IMR-90 (cell line): ENCODE measurements around the gene HBZ. TPM values are rescaled to one million over a fixed set of nuclear protein-coding genes. Genes with fewer than 3 reads are reported as not detected.

Experiments used
- ATAC-seq: fragments of 200-7000 bp; cut with Tn5 transposase; 2 replicates; pipeline ENCODE4 v1.9.1; 2020; ENCODE audit warnings: low read depth, mild to moderate bottlenecking, moderate library complexity
- BruUV-seq: library from RNA; stranded (reverse); fragments of 400-500 nt; replicated peaks from 2 replicates; lab custom pipeline; 2021; lab: Mats Ljungman, UMichigan
- CTCF ChIA-PET: fragments of 300-600 bp; formaldehyde crosslinking; extraction: SDS; loops from one replicate; lab custom pipeline; 2021; ENCODE audit warnings: antibody characterized with exemption; lab: Yijun Ruan, JAX
- POLR2A ChIA-PET: fragments of 300-600 bp; sonication (Branson Sonifier 250); formaldehyde crosslinking; loops from one replicate; lab custom pipeline; 2022; ENCODE audit warnings: antibody characterized with exemption; ENCODE audit not compliant: unreplicated experiment; lab: Charles Lee
- DNase-seq: peaks from one replicate; pipeline ENCODE4 v3.0.0; 2013
- H2AFZ ChIP-seq: replicated peaks from 2 replicates; pipeline ENCODE3; 2013; ENCODE audit warnings: low read length, mild to moderate bottlenecking; ENCODE audit not compliant: poor library complexity
- H2AK5ac ChIP-seq: 2 replicates; pipeline ENCODE4 v1.6.1; 2013; ENCODE audit warnings: low read depth, low read length, inconsistent platforms
- H2AK9ac ChIP-seq: replicated peaks from 2 replicates; pipeline ENCODE3; 2013; ENCODE audit warnings: mild to moderate bottlenecking, low read depth, low read length, moderate library complexity; ENCODE audit not compliant: poor library complexity
- H2BK120ac ChIP-seq: 2 replicates; pipeline ENCODE4 v1.6.1; 2013; ENCODE audit warnings: low read depth, low read length, inconsistent platforms
- H2BK15ac ChIP-seq: 3 replicates; pipeline ENCODE4 v1.6.1; 2013; ENCODE audit warnings: low read depth, low read length, inconsistent platforms
- H2BK20ac ChIP-seq: 2 replicates; pipeline ENCODE4 v1.6.1; 2013; ENCODE audit warnings: low read depth, mild to moderate bottlenecking, inconsistent platforms, low read length, moderate library complexity
- H2BK5ac ChIP-seq: 2 replicates; pipeline ENCODE4 v1.6.1; 2013; ENCODE audit warnings: mild to moderate bottlenecking, low read depth, low read length, inconsistent platforms; ENCODE audit not compliant: poor library complexity, severe bottlenecking
- H3K14ac ChIP-seq: replicated peaks from 2 replicates; pipeline ENCODE4 v1.6.1; 2013; ENCODE audit warnings: low read depth, low read length, inconsistent platforms
- H3K18ac ChIP-seq: 2 replicates; pipeline ENCODE4 v1.6.1; 2013; ENCODE audit warnings: low read depth, low read length, control low read depth
- H3K23ac ChIP-seq: 2 replicates; pipeline ENCODE4 v1.6.1; 2013; ENCODE audit warnings: low read depth, low read length, inconsistent platforms
- H3K27ac ChIP-seq: 2 replicates; pipeline ENCODE4 v1.5.1; 2013; ENCODE audit warnings: mild to moderate bottlenecking, control low read depth, low read length; ENCODE audit not compliant: insufficient read depth
- H3K27me3 ChIP-seq: 2 replicates; pipeline ENCODE4 v1.6.1; 2013; ENCODE audit warnings: low read length; ENCODE audit not compliant: control insufficient read depth, insufficient read depth
- H3K36me3 ChIP-seq: 2 replicates; pipeline ENCODE4 v1.6.1; 2013; ENCODE audit warnings: low read length, mixed read lengths; ENCODE audit not compliant: control insufficient read depth, insufficient read depth
- H3K4ac ChIP-seq: 2 replicates; pipeline ENCODE4 v1.6.1; 2013; ENCODE audit warnings: low read depth, low read length, inconsistent platforms
- H3K4me1 ChIP-seq: 2 replicates; pipeline ENCODE4 v1.6.1; 2013; ENCODE audit warnings: low read length, mixed read lengths; ENCODE audit not compliant: control insufficient read depth, insufficient read depth
- H3K4me2 ChIP-seq: 2 replicates; pipeline ENCODE4 v1.6.1; 2013; ENCODE audit warnings: low read depth, mild to moderate bottlenecking, control low read depth, low read length, moderate library complexity
- H3K4me3 ChIP-seq: 2 replicates; pipeline ENCODE4 v1.5.1; 2013; ENCODE audit warnings: low read depth, mild to moderate bottlenecking, control low read depth, low read length, moderate library complexity; ENCODE audit not compliant: insufficient read depth
- H3K56ac ChIP-seq: 2 replicates; pipeline ENCODE4 v1.6.1; 2013; ENCODE audit warnings: low read length, inconsistent platforms; ENCODE audit not compliant: insufficient read depth; ENCODE audit errors: extremely low read depth
- H3K79me1 ChIP-seq, 2 experiments: 2 replicates each; pipeline ENCODE4 v1.6.1; 2013; ENCODE audit warnings: low read length in 2 of 2, inconsistent platforms in 1 of 2, low read depth in 1 of 2
- H3K9ac ChIP-seq: 2 replicates; pipeline ENCODE4 v1.6.1; 2013; ENCODE audit warnings: low read depth, low read length, control low read depth
- H3K9me1 ChIP-seq: 2 replicates; pipeline ENCODE4 v1.6.1; 2013; ENCODE audit warnings: low read length, inconsistent platforms; ENCODE audit not compliant: insufficient read depth
- H3K9me3 ChIP-seq: 2 replicates; pipeline ENCODE4 v1.6.1; 2013; ENCODE audit warnings: low read length; ENCODE audit not compliant: control insufficient read depth, insufficient read depth
- H4K20me1 ChIP-seq: 2 replicates; pipeline ENCODE4 v1.6.1; 2013; ENCODE audit warnings: low read length, inconsistent platforms; ENCODE audit not compliant: insufficient read depth
- H4K5ac ChIP-seq: 2 replicates; pipeline ENCODE4 v1.6.1; 2013; ENCODE audit warnings: mild to moderate bottlenecking, low read depth, low read length, control low read depth
- H4K8ac ChIP-seq, 2 experiments: 2 replicates each; pipeline ENCODE4 v1.6.1; 2013; ENCODE audit warnings: low read depth in 2 of 2, low read length in 2 of 2, control low read depth in 1 of 2, inconsistent platforms in 1 of 2
- H4K91ac ChIP-seq: 2 replicates; pipeline ENCODE4 v1.6.1; 2013; ENCODE audit warnings: low read depth, low read length, inconsistent platforms; ENCODE audit not compliant: insufficient read depth
- MAFK ChIP-seq: IDR thresholded peaks from 2 replicates; pipeline ENCODE4 v1.6.1; 2012; ENCODE audit warnings: low read depth, low read length, improper control_type of control experiment
- RFX5 ChIP-seq: IDR thresholded peaks from 2 replicates; pipeline ENCODE4 v1.8.0; 2012; ENCODE audit warnings: low read depth, mild to moderate bottlenecking, low read length, moderate library complexity
- WGBS, 2 experiments: methylation state at CpG; one replicate each; pipeline versions ENCODE4 v1.1.5 to v1.1.7; 2013; ENCODE audit warnings: missing lambda C conversion rate in 2 of 2; ENCODE audit not compliant: insufficient read length in 1 of 2; ENCODE audit errors: extremely low coverage in 2 of 2; 5-methylcytosine and 5-hydroxymethylcytosine counted together
- dilution Hi-C: fragments of 300-500 bp; cut with HindIII; formaldehyde crosslinking; loops from one replicate; pipeline ENCODE4 v1.14.3; 2018; ENCODE audit warnings: low sequenced_read_pairs; ENCODE audit not compliant: unreplicated experiment
- in situ Hi-C: fragments of 300-500 bp; cut with MboI; formaldehyde crosslinking; loops from 3 replicates; pipeline ENCODE4 v1.14.3; 2019; ENCODE audit warnings: low sequenced_read_pairs, inconsistent platforms, mixed read lengths
- intact Hi-C: fragments of 100-400 bp; cut with micrococcal nuclease; formaldehyde crosslinking; loops from 2 replicates; pipeline ENCODE4 v1.10.0; 2022
- polyA plus RNA-seq, 3 experiments: library from polyadenylated mRNA; depleted of rRNA; stranded (reverse); fragments of >200 nt; gene quantifications; 2 replicates each; pipeline ENCODE4 v1.2.3, GENCODE V29; 2012; ENCODE audit warnings: low replicate concordance in 1 of 3
- total RNA-seq: library from RNA; depleted of rRNA; stranded (reverse); fragments of >200 nt; gene quantifications from 2 replicates; pipeline ENCODE4 v1.2.3, GENCODE V29; 2012
- TF ChIP-seq, protein P1 (sequence below): conservative IDR thresholded peaks from 2 replicates; pipeline ENCODE4 v1.5.1; 2012; ENCODE audit warnings: mild to moderate bottlenecking, low read depth, low read length, improper control_type of control experiment

The HBZ gene
- total and polyA plus RNA-seq, 2 of the 4 experiments (the other 2 are of a cell fraction) = not detected

DNA sequence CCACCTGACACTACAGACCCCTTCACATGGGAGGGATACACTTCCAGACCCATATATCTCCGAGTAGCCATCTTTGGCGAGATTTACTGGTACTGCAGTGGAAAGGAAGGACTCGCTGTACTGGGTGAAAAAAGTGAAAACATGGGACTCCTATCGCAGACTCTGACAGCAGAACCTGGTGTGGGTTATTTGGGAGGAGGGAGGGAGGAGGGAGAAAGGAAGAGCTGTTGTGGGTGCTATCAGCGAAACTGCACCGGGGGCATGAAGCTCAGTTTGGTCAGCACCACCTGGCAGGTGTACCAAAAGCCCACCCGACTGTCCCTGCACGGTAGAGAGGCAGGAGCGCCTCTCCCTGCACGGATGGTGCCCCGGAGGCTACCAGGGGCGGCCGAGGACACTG lies 32.8 kb downstream of the HBZ start:
- Histone ChIP-seq H3K9ac (no peak overlapping the region), H3K4me2 (no peak overlapping the region), H3K4me3 (no peak overlapping the region), H3K9me1 (no peaks in the 10 kb centered on the region), H3K79me1 (0 out of 4 replicates have a peak, but pooled peaks cover 0 to 11% of the 10 kb centered on the region in 2 experiments), H4K20me1 (peaks cover 26% of the 10 kb centered on the region), H3K27ac (no peak overlapping the region), H2AFZ (peak overlapping the region; percentile 32), H2BK15ac (no peak overlapping the region), H3K27me3 (no peaks in the 10 kb centered on the region), H4K8ac (no peak overlapping the region), H2AK9ac (no peak overlapping the region), H3K18ac (no peak overlapping the region), H2BK5ac (no peak overlapping the region), H2BK120ac (no peak overlapping the region), H3K9me3 (no peaks in the 10 kb centered on the region), H3K14ac (no peak overlapping the region), H3K4ac (no peak overlapping the region), H2BK20ac (no peak overlapping the region), H3K56ac (no peak overlapping the region), H3K4me1 (peaks cover 5% of the 10 kb centered on the region; the same call in 1 of the 2 replicates), H4K5ac (no peak overlapping the region), H3K36me3 (peaks cover 37% of the 10 kb centered on the region), H4K91ac (no peak overlapping the region), H3K23ac (no peak overlapping the region), H2AK5ac (no peak overlapping the region)
- dilution Hi-C loops = no loop called here
- BruUV-seq = no TSS peak
- in situ Hi-C loops = no loop called here
- POLR2A ChIA-PET = no interaction called here
- TF ChIP-seq MAFK (no peak), RFX5 (no peak)
- TF ChIP-seq, protein P1, sequence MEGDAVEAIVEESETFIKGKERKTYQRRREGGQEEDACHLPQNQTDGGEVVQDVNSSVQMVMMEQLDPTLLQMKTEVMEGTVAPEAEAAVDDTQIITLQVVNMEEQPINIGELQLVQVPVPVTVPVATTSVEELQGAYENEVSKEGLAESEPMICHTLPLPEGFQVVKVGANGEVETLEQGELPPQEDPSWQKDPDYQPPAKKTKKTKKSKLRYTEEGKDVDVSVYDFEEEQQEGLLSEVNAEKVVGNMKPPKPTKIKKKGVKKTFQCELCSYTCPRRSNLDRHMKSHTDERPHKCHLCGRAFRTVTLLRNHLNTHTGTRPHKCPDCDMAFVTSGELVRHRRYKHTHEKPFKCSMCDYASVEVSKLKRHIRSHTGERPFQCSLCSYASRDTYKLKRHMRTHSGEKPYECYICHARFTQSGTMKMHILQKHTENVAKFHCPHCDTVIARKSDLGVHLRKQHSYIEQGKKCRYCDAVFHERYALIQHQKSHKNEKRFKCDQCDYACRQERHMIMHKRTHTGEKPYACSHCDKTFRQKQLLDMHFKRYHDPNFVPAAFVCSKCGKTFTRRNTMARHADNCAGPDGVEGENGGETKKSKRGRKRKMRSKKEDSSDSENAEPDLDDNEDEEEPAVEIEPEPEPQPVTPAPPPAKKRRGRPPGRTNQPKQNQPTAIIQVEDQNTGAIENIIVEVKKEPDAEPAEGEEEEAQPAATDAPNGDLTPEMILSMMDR = no peak
- 90% methylated on average over 2 of the region's 13 CpGs; no CpG with 5 or more reads in 1 of the 2 experiments for WGBS, 2 experiments
- intact Hi-C loops = no loop called here
- DNase-seq (no peak), ATAC-seq (no peak)
- CTCF ChIA-PET = no interaction called here
